H9 (cell line): Measurements from ENCODE around the gene SVOP. TPM values are rescaled to one million over a fixed set of nuclear protein-coding genes. Genes with fewer than 3 reads are reported as not detected.

Experiments used
- DNase-seq: peaks from one replicate; pipeline ENCODE4 v3.0.0-alpha.2; 2017
- H2AFZ ChIP-seq: one replicate; pipeline ENCODE4 v1.6.1; 2013; ENCODE audit warnings: mild to moderate bottlenecking, low read length, control low read depth, moderate library complexity
- H2AK5ac ChIP-seq: 2 replicates; pipeline ENCODE4 v1.6.1; 2013; ENCODE audit warnings: low read length, control low read depth, mixed read lengths; ENCODE audit not compliant: insufficient read length
- H2BK120ac ChIP-seq: one replicate; pipeline ENCODE4 v1.6.1; 2013; ENCODE audit warnings: low read depth, mild to moderate bottlenecking, low read length, control low read depth, inconsistent platforms; ENCODE audit not compliant: poor library complexity, severe bottlenecking
- H2BK12ac ChIP-seq: 2 replicates; pipeline ENCODE4 v1.6.1; 2013; ENCODE audit warnings: low read length, control low read depth, mixed read lengths, low read depth; ENCODE audit not compliant: insufficient read length
- H2BK15ac ChIP-seq: 2 replicates; pipeline ENCODE4 v1.6.1; 2013; ENCODE audit warnings: low read depth, low read length, control low read depth
- H2BK20ac ChIP-seq: one replicate; pipeline ENCODE4 v1.6.1; 2013; ENCODE audit warnings: low read depth, mild to moderate bottlenecking, low read length, control low read depth, inconsistent platforms; ENCODE audit not compliant: poor library complexity, severe bottlenecking
- H2BK5ac ChIP-seq: 2 replicates; pipeline ENCODE4 v1.6.1; 2013; ENCODE audit warnings: low read length, control low read depth, mixed read lengths; ENCODE audit not compliant: insufficient read length
- H3K14ac ChIP-seq: 2 replicates; pipeline ENCODE4 v1.6.1; 2013; ENCODE audit warnings: low read length, control low read depth; ENCODE audit not compliant: insufficient read depth
- H3K18ac ChIP-seq: 2 replicates; pipeline ENCODE4 v1.6.1; 2013; ENCODE audit warnings: low read depth, mild to moderate bottlenecking, mixed read lengths, low read length, control low read depth; ENCODE audit not compliant: insufficient read length
- H3K23ac ChIP-seq: 2 replicates; pipeline ENCODE4 v1.6.1; 2013; ENCODE audit warnings: low read length, control low read depth, mixed read lengths, low read depth; ENCODE audit not compliant: insufficient read length
- H3K23me2 ChIP-seq: 2 replicates; pipeline ENCODE4 v1.6.1; 2013; ENCODE audit warnings: low read depth, mild to moderate bottlenecking, mixed read lengths, low read length, control low read depth; ENCODE audit not compliant: insufficient read length, poor library complexity, severe bottlenecking
- H3K27ac ChIP-seq: 2 replicates; pipeline ENCODE4 v1.5.1; 2013; ENCODE audit warnings: low read length, control low read depth, mixed read lengths, low read depth; ENCODE audit not compliant: insufficient read length
- H3K27me3 ChIP-seq: 2 replicates; pipeline ENCODE4 v1.6.1; 2013; ENCODE audit warnings: low read length, control low read depth, inconsistent platforms; ENCODE audit not compliant: insufficient read depth
- H3K4ac ChIP-seq: 2 replicates; pipeline ENCODE4 v1.6.1; 2013; ENCODE audit warnings: low read depth, mild to moderate bottlenecking, control low read depth, inconsistent platforms, low read length, moderate library complexity
- H3K4me1 ChIP-seq: 2 replicates; pipeline ENCODE4 v1.6.1; 2013; ENCODE audit warnings: low read length, control low read depth, inconsistent platforms; ENCODE audit not compliant: insufficient read depth
- H3K4me2 ChIP-seq: 2 replicates; pipeline ENCODE4 v1.6.1; 2013; ENCODE audit warnings: low read length, control low read depth, mixed read lengths; ENCODE audit not compliant: insufficient read length, insufficient read depth
- H3K56ac ChIP-seq: 2 replicates; pipeline ENCODE4 v1.6.1; 2013; ENCODE audit warnings: low read depth, mild to moderate bottlenecking, mixed read lengths, low read length, control low read depth; ENCODE audit not compliant: insufficient read length
- H3K79me1 ChIP-seq: 2 replicates; pipeline ENCODE4 v1.6.1; 2013; ENCODE audit warnings: low read depth, mild to moderate bottlenecking, moderate library complexity, low read length, control low read depth, inconsistent platforms; ENCODE audit not compliant: insufficient read depth, poor library complexity, severe bottlenecking
- H3K79me2 ChIP-seq: 2 replicates; pipeline ENCODE4 v1.6.1; 2013; ENCODE audit warnings: low read length, control low read depth, inconsistent platforms; ENCODE audit not compliant: insufficient read depth
- H3K9ac ChIP-seq: 2 replicates; pipeline ENCODE4 v1.6.1; 2013; ENCODE audit warnings: low read length, control low read depth, mixed read lengths; ENCODE audit not compliant: insufficient read length; ENCODE audit errors: extremely low read depth
- H3K9me3 ChIP-seq: one replicate; pipeline ENCODE4 v1.6.1; 2013; ENCODE audit warnings: low read depth, low read length, inconsistent platforms; ENCODE audit not compliant: control insufficient read depth
- H3T11ph ChIP-seq: one replicate; pipeline ENCODE4 v1.6.1; 2013; ENCODE audit warnings: mild to moderate bottlenecking, low read length, control low read depth, inconsistent platforms
- H4K20me1 ChIP-seq: one replicate; pipeline ENCODE4 v1.6.1; 2013; ENCODE audit not compliant: control insufficient read depth, insufficient read length, insufficient read depth
- H4K5ac ChIP-seq: 2 replicates; pipeline ENCODE4 v1.6.1; 2013; ENCODE audit warnings: low read depth, mild to moderate bottlenecking, mixed read lengths, low read length, control low read depth; ENCODE audit not compliant: insufficient read length
- H4K8ac ChIP-seq: replicated peaks from 2 replicates; pipeline ENCODE4 v1.6.1; 2013; ENCODE audit warnings: low read length, control low read depth, mixed read lengths, low read depth; ENCODE audit not compliant: insufficient read length
- H4K91ac ChIP-seq: 2 replicates; pipeline ENCODE4 v1.6.1; 2013; ENCODE audit warnings: low read depth, mild to moderate bottlenecking, moderate library complexity, mixed read lengths, low read length, control low read depth; ENCODE audit not compliant: insufficient read length
- H3K27ac Mint-ChIP-seq, 3 experiments: 2 replicates in 2 of 3; 3 replicates in 1 of 3; pipeline ENCODE4 v1.8.0; 2020 to 2021; ENCODE audit warnings: mixed read lengths in 3 of 3, mild to moderate bottlenecking in 1 of 3, moderate library complexity in 1 of 3
- H3K27me3 Mint-ChIP-seq: 2 replicates; pipeline ENCODE4 v1.8.0; 2021; ENCODE audit warnings: low read depth, mild to moderate bottlenecking, moderate library complexity, mixed read lengths
- H3K36me3 Mint-ChIP-seq, 3 experiments: 2 replicates in 2 of 3; 3 replicates in 1 of 3; pipeline ENCODE4 v1.8.0; 2020 to 2021; ENCODE audit warnings: low read depth in 3 of 3, mixed read lengths in 3 of 3; ENCODE audit not compliant: insufficient read depth in 1 of 3
- H3K4me1 Mint-ChIP-seq, 2 experiments: 2 replicates each; pipeline ENCODE4 v1.8.0; 2020; ENCODE audit warnings: mixed read lengths in 2 of 2
- H3K4me3 Mint-ChIP-seq, 2 experiments: 2 replicates in 1 of 2; 3 replicates in 1 of 2; pipeline ENCODE4 v1.8.0; 2020 to 2021; ENCODE audit warnings: mild to moderate bottlenecking in 2 of 2, mixed read lengths in 2 of 2, moderate library complexity in 1 of 2
- H3K9me3 Mint-ChIP-seq, 2 experiments: 2 replicates in 1 of 2; 3 replicates in 1 of 2; pipeline ENCODE4 v1.8.0; 2020; ENCODE audit warnings: mild to moderate bottlenecking in 2 of 2, mixed read lengths in 2 of 2, moderate library complexity in 1 of 2
- WGBS: extraction: QIAGEN DNeasy Blood & Tissue Kit; methylation state at CpG from one replicate; pipeline ENCODE4 v1.1.7; 2013; ENCODE audit warnings: missing lambda C conversion rate, low lambda C conversion rate, mixed read lengths; ENCODE audit not compliant: insufficient read length; ENCODE audit errors: extremely low coverage; 5-methylcytosine and 5-hydroxymethylcytosine counted together
- total RNA-seq: library from RNA; stranded (reverse); gene quantifications from 2 replicates; pipeline ENCODE4 v1.2.1, GENCODE V29; 2021
- TF ChIP-seq, protein P1 (sequence below): fragments of 200-600 bp; sonication (generic); conservative IDR thresholded peaks from 3 replicates; pipeline ENCODE4 v1.8.0; 2021; ENCODE audit warnings: antibody characterized with exemption, mild to moderate bottlenecking

SVOP gene
- total RNA-seq, 1 experiment from 2014 or later, result 0.15 TPM

DNA sequence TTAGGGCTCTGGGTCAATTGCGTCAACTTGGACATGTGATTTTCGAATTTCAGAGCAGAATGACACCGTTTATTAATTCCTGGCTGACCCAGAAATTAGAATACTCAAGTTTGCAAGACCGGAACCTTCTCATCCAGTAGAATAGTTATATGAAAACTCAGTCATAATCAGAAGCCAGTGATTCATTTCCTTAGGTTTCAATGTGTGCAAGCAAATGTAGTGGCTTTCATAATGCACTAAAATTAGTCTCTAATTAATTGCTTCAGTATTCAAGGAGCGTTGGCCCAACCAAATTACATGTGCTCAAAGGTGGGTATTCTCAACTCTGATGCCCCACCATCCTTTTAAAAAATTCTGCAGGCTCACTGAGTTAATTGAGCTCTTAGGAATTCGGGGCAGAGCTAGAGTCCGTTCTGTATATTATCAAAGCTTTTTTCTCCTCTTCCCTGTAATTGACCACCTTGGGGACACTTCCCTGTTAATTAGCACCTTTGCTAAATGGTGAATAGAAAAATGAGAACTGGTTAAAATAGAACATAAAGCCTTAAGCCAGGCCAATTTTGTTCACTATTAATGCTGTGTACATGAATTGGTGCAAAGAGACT, 85.6 kb downstream of the SVOP start:
- Mint-ChIP-seq H3K36me3 (no peaks in the 10 kb centered on the region), H3K4me1 (peaks cover 8% of the 10 kb centered on the region in 2 experiments), H3K9me3 (no peaks in the 10 kb centered on the region), H3K27me3 (peaks cover 4% of the 10 kb centered on the region), H3K4me3 (no peak overlapping the region), H3K27ac (no peak overlapping the region)
- H3K18ac ChIP-seq, result no peak overlapping the region
- no peaks in the 10 kb centered on the region for H3K79me1 ChIP-seq
- H3K9me3 ChIP-seq, result no peaks in the 10 kb centered on the region
- no peaks in the 10 kb centered on the region for H3K27me3 ChIP-seq
- no peak for DNase-seq
- no peak overlapping the region for H4K91ac ChIP-seq
- no peak overlapping the region for H2BK15ac ChIP-seq
- TF ChIP-seq, protein P1, sequence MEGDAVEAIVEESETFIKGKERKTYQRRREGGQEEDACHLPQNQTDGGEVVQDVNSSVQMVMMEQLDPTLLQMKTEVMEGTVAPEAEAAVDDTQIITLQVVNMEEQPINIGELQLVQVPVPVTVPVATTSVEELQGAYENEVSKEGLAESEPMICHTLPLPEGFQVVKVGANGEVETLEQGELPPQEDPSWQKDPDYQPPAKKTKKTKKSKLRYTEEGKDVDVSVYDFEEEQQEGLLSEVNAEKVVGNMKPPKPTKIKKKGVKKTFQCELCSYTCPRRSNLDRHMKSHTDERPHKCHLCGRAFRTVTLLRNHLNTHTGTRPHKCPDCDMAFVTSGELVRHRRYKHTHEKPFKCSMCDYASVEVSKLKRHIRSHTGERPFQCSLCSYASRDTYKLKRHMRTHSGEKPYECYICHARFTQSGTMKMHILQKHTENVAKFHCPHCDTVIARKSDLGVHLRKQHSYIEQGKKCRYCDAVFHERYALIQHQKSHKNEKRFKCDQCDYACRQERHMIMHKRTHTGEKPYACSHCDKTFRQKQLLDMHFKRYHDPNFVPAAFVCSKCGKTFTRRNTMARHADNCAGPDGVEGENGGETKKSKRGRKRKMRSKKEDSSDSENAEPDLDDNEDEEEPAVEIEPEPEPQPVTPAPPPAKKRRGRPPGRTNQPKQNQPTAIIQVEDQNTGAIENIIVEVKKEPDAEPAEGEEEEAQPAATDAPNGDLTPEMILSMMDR, result no peak
- H3K14ac ChIP-seq, result no peak overlapping the region
- H2AK5ac ChIP-seq, result no peak overlapping the region
- no peak overlapping the region for H2BK5ac ChIP-seq
- H4K8ac ChIP-seq, result no peak overlapping the region
- no peak overlapping the region for H2BK120ac ChIP-seq
- H3K27ac ChIP-seq, result no peak overlapping the region
- H3K56ac ChIP-seq, result no peak overlapping the region
- H3K9ac ChIP-seq, result no peak overlapping the region
- no CpG with 5 or more reads among the region's 7 CpGs for WGBS
- H3K4ac ChIP-seq, result no peak overlapping the region
- no peak overlapping the region for H3T11ph ChIP-seq
- H3K23ac ChIP-seq, result no peak overlapping the region
- no peak overlapping the region for H2AFZ ChIP-seq
- H4K20me1 ChIP-seq, result no peaks in the 10 kb centered on the region
- H4K5ac ChIP-seq, result no peak overlapping the region
- H3K79me2 ChIP-seq, result no peaks in the 10 kb centered on the region
- no peaks in the 10 kb centered on the region for H3K23me2 ChIP-seq
- H3K4me2 ChIP-seq, result no peak overlapping the region
- no peak overlapping the region for H2BK20ac ChIP-seq
- no peaks in the 10 kb centered on the region; the same call in 1 of the 2 replicates for H3K4me1 ChIP-seq
- H2BK12ac ChIP-seq, result no peak overlapping the region
